Ishikawa (cell line): Measurements from ENCODE around the gene ZFP3.

Experiments used
- EGR1 ChIP-seq: IDR thresholded peaks from 2 replicates; pipeline ENCODE4 v1.6.1; 2012
- EP300 ChIP-seq: IDR thresholded peaks from 2 replicates; pipeline ENCODE4 v1.6.1; 2012; ENCODE audit warnings: borderline replicate concordance
- RAD21 ChIP-seq: IDR thresholded peaks from 2 replicates; pipeline ENCODE4 v1.6.1; 2012; ENCODE audit warnings: low read depth
- TAF1 ChIP-seq: IDR thresholded peaks from 2 replicates; pipeline ENCODE4 v1.6.1; 2012; ENCODE audit warnings: low read depth, mild to moderate bottlenecking
- TCF12 ChIP-seq: IDR thresholded peaks from 2 replicates; pipeline ENCODE4 v1.6.1; 2012; ENCODE audit warnings: low read depth
- ZBTB7A ChIP-seq: IDR thresholded peaks from 2 replicates; pipeline ENCODE4 v1.6.1; 2012; ENCODE audit warnings: low read depth

- TF ChIP-seq TAF1, result no peak
- no peak for TF ChIP-seq EGR1
- no peak for TF ChIP-seq EP300
- no peak for TF ChIP-seq TCF12
- TF ChIP-seq ZBTB7A, result no peak
- TF ChIP-seq RAD21, result no peak
These were observed 48.6 kb downstream of the ZFP3 start for GRCh38 chr17:5126719-5127488.
